Stomach (tissue), 4 donors: ENCODE results near the gene PKHD1.

Experiments used
- CTCF ChIP-seq, 7 experiments: fragments of 450-650 bp in 4 of 7; fragments of 200-600 bp in 3 of 7; sonication (generic) in 3 of 7; IDR thresholded peaks; one replicate each; pipeline ENCODE4 v1.5.1; 2016 to 2019; ENCODE audit warnings: antibody characterized with exemption in 7 of 7, control low read depth in 2 of 7, mild to moderate bottlenecking in 1 of 7
- EP300 ChIP-seq: sonication (generic); formaldehyde crosslinking; IDR thresholded peaks from one replicate; pipeline ENCODE4 v1.6.1; 2017; ENCODE audit warnings: antibody characterized with exemption
- POLR2A ChIP-seq, 4 donors: fragments of 450-650 bp; IDR thresholded peaks; one replicate each; pipeline ENCODE4 v1.6.1; 2016; ENCODE audit warnings: antibody characterized with exemption in 4 of 4, control low read depth in 2 of 4, mild to moderate bottlenecking in 1 of 4, moderate library complexity in 1 of 4
- POLR2AphosphoS5 ChIP-seq, 3 donors: sonication (generic); formaldehyde crosslinking; IDR thresholded peaks; one replicate each; pipeline ENCODE4 v1.6.1; 2016; ENCODE audit warnings: antibody characterized with exemption in 3 of 3

- no peak for TF ChIP-seq CTCF (IDR thresholded peaks at IDR 0.05)
- no peak for TF ChIP-seq POLR2A (IDR thresholded peaks at IDR 0.05)
- no peak for TF ChIP-seq EP300
- TF ChIP-seq POLR2AphosphoS5 (IDR thresholded peaks at IDR 0.05), result no peak
Measured at GRCh38 chr6:51934098-51934497, 153.3 kb downstream of the PKHD1 start.
